H9 (cell line): ENCODE measurements around the gene OR5K1. TPM values are rescaled to one million over a fixed set of nuclear protein-coding genes. Genes with fewer than 3 reads are reported as not detected.

ENCODE experiments used
- DNase-seq: peaks from one replicate; pipeline ENCODE4 v3.0.0-alpha.2; 2017
- H2AFZ ChIP-seq: one replicate; pipeline ENCODE4 v1.6.1; 2013; ENCODE audit warnings: mild to moderate bottlenecking, low read length, control low read depth, moderate library complexity
- H2AK5ac ChIP-seq: 2 replicates; pipeline ENCODE4 v1.6.1; 2013; ENCODE audit warnings: low read length, control low read depth, mixed read lengths; ENCODE audit not compliant: insufficient read length
- H2BK120ac ChIP-seq: one replicate; pipeline ENCODE4 v1.6.1; 2013; ENCODE audit warnings: low read depth, mild to moderate bottlenecking, low read length, control low read depth, inconsistent platforms; ENCODE audit not compliant: poor library complexity, severe bottlenecking
- H2BK12ac ChIP-seq: 2 replicates; pipeline ENCODE4 v1.6.1; 2013; ENCODE audit warnings: low read length, control low read depth, mixed read lengths, low read depth; ENCODE audit not compliant: insufficient read length
- H2BK15ac ChIP-seq: 2 replicates; pipeline ENCODE4 v1.6.1; 2013; ENCODE audit warnings: low read depth, low read length, control low read depth
- H2BK20ac ChIP-seq: one replicate; pipeline ENCODE4 v1.6.1; 2013; ENCODE audit warnings: low read depth, mild to moderate bottlenecking, low read length, control low read depth, inconsistent platforms; ENCODE audit not compliant: poor library complexity, severe bottlenecking
- H2BK5ac ChIP-seq: 2 replicates; pipeline ENCODE4 v1.6.1; 2013; ENCODE audit warnings: low read length, control low read depth, mixed read lengths; ENCODE audit not compliant: insufficient read length
- H3K14ac ChIP-seq: 2 replicates; pipeline ENCODE4 v1.6.1; 2013; ENCODE audit warnings: low read length, control low read depth; ENCODE audit not compliant: insufficient read depth
- H3K18ac ChIP-seq: 2 replicates; pipeline ENCODE4 v1.6.1; 2013; ENCODE audit warnings: low read depth, mild to moderate bottlenecking, mixed read lengths, low read length, control low read depth; ENCODE audit not compliant: insufficient read length
- H3K23ac ChIP-seq: 2 replicates; pipeline ENCODE4 v1.6.1; 2013; ENCODE audit warnings: low read length, control low read depth, mixed read lengths, low read depth; ENCODE audit not compliant: insufficient read length
- H3K23me2 ChIP-seq: 2 replicates; pipeline ENCODE4 v1.6.1; 2013; ENCODE audit warnings: low read depth, mild to moderate bottlenecking, mixed read lengths, low read length, control low read depth; ENCODE audit not compliant: insufficient read length, poor library complexity, severe bottlenecking
- H3K27ac ChIP-seq: 2 replicates; pipeline ENCODE4 v1.5.1; 2013; ENCODE audit warnings: low read length, control low read depth, mixed read lengths, low read depth; ENCODE audit not compliant: insufficient read length
- H3K27me3 ChIP-seq: 2 replicates; pipeline ENCODE4 v1.6.1; 2013; ENCODE audit warnings: low read length, control low read depth, inconsistent platforms; ENCODE audit not compliant: insufficient read depth
- H3K4ac ChIP-seq: 2 replicates; pipeline ENCODE4 v1.6.1; 2013; ENCODE audit warnings: low read depth, mild to moderate bottlenecking, control low read depth, inconsistent platforms, low read length, moderate library complexity
- H3K4me1 ChIP-seq: 2 replicates; pipeline ENCODE4 v1.6.1; 2013; ENCODE audit warnings: low read length, control low read depth, inconsistent platforms; ENCODE audit not compliant: insufficient read depth
- H3K4me2 ChIP-seq: 2 replicates; pipeline ENCODE4 v1.6.1; 2013; ENCODE audit warnings: low read length, control low read depth, mixed read lengths; ENCODE audit not compliant: insufficient read length, insufficient read depth
- H3K56ac ChIP-seq: 2 replicates; pipeline ENCODE4 v1.6.1; 2013; ENCODE audit warnings: low read depth, mild to moderate bottlenecking, mixed read lengths, low read length, control low read depth; ENCODE audit not compliant: insufficient read length
- H3K79me1 ChIP-seq: 2 replicates; pipeline ENCODE4 v1.6.1; 2013; ENCODE audit warnings: low read depth, mild to moderate bottlenecking, moderate library complexity, low read length, control low read depth, inconsistent platforms; ENCODE audit not compliant: insufficient read depth, poor library complexity, severe bottlenecking
- H3K79me2 ChIP-seq: 2 replicates; pipeline ENCODE4 v1.6.1; 2013; ENCODE audit warnings: low read length, control low read depth, inconsistent platforms; ENCODE audit not compliant: insufficient read depth
- H3K9ac ChIP-seq: 2 replicates; pipeline ENCODE4 v1.6.1; 2013; ENCODE audit warnings: low read length, control low read depth, mixed read lengths; ENCODE audit not compliant: insufficient read length; ENCODE audit errors: extremely low read depth
- H3K9me3 ChIP-seq: one replicate; pipeline ENCODE4 v1.6.1; 2013; ENCODE audit warnings: low read depth, low read length, inconsistent platforms; ENCODE audit not compliant: control insufficient read depth
- H3T11ph ChIP-seq: one replicate; pipeline ENCODE4 v1.6.1; 2013; ENCODE audit warnings: mild to moderate bottlenecking, low read length, control low read depth, inconsistent platforms
- H4K20me1 ChIP-seq: one replicate; pipeline ENCODE4 v1.6.1; 2013; ENCODE audit not compliant: control insufficient read depth, insufficient read length, insufficient read depth
- H4K5ac ChIP-seq: 2 replicates; pipeline ENCODE4 v1.6.1; 2013; ENCODE audit warnings: low read depth, mild to moderate bottlenecking, mixed read lengths, low read length, control low read depth; ENCODE audit not compliant: insufficient read length
- H4K8ac ChIP-seq: replicated peaks from 2 replicates; pipeline ENCODE4 v1.6.1; 2013; ENCODE audit warnings: low read length, control low read depth, mixed read lengths, low read depth; ENCODE audit not compliant: insufficient read length
- H4K91ac ChIP-seq: 2 replicates; pipeline ENCODE4 v1.6.1; 2013; ENCODE audit warnings: low read depth, mild to moderate bottlenecking, moderate library complexity, mixed read lengths, low read length, control low read depth; ENCODE audit not compliant: insufficient read length
- H3K27ac Mint-ChIP-seq, 3 experiments: 2 replicates in 2 of 3; 3 replicates in 1 of 3; pipeline ENCODE4 v1.8.0; 2020 to 2021; ENCODE audit warnings: mixed read lengths in 3 of 3, mild to moderate bottlenecking in 1 of 3, moderate library complexity in 1 of 3
- H3K27me3 Mint-ChIP-seq: 2 replicates; pipeline ENCODE4 v1.8.0; 2021; ENCODE audit warnings: low read depth, mild to moderate bottlenecking, moderate library complexity, mixed read lengths
- H3K36me3 Mint-ChIP-seq, 3 experiments: 2 replicates in 2 of 3; 3 replicates in 1 of 3; pipeline ENCODE4 v1.8.0; 2020 to 2021; ENCODE audit warnings: low read depth in 3 of 3, mixed read lengths in 3 of 3; ENCODE audit not compliant: insufficient read depth in 1 of 3
- H3K4me1 Mint-ChIP-seq, 2 experiments: 2 replicates each; pipeline ENCODE4 v1.8.0; 2020; ENCODE audit warnings: mixed read lengths in 2 of 2
- H3K4me3 Mint-ChIP-seq, 2 experiments: 2 replicates in 1 of 2; 3 replicates in 1 of 2; pipeline ENCODE4 v1.8.0; 2020 to 2021; ENCODE audit warnings: mild to moderate bottlenecking in 2 of 2, mixed read lengths in 2 of 2, moderate library complexity in 1 of 2
- H3K9me3 Mint-ChIP-seq, 2 experiments: 2 replicates in 1 of 2; 3 replicates in 1 of 2; pipeline ENCODE4 v1.8.0; 2020; ENCODE audit warnings: mild to moderate bottlenecking in 2 of 2, mixed read lengths in 2 of 2, moderate library complexity in 1 of 2
- total RNA-seq: library from RNA; stranded (reverse); gene quantifications from 2 replicates; pipeline ENCODE4 v1.2.1, GENCODE V29; 2021
- TF ChIP-seq, protein P1 (sequence below): fragments of 200-600 bp; sonication (generic); conservative IDR thresholded peaks from 3 replicates; pipeline ENCODE4 v1.8.0; 2021; ENCODE audit warnings: antibody characterized with exemption, mild to moderate bottlenecking

Gene OR5K1
- total RNA-seq, 1 experiment from 2014 or later = not detected

GRCh38 chr3:98453827-98454226 lies 9.2 kb upstream of the OR5K1 start:
- Histone ChIP-seq H3K4me2 (no peak overlapping the region), H4K8ac (no peak overlapping the region), H2AK5ac (no peak overlapping the region), H3K27me3 (no peaks in the 10 kb centered on the region), H4K91ac (no peak overlapping the region), H3K14ac (no peak overlapping the region), H3K23ac (no peak overlapping the region), H2BK5ac (no peak overlapping the region), H2BK15ac (no peak overlapping the region), H3K27ac (no peak overlapping the region), H4K5ac (no peak overlapping the region), H3K4ac (no peak overlapping the region), H3T11ph (no peak overlapping the region), H3K79me1 (no peaks in the 10 kb centered on the region), H3K56ac (no peak overlapping the region), H4K20me1 (no peaks in the 10 kb centered on the region), H3K9me3 (no peaks in the 10 kb centered on the region), H3K4me1 (no peaks in the 10 kb centered on the region), H3K23me2 (no peaks in the 10 kb centered on the region), H3K79me2 (no peaks in the 10 kb centered on the region), H2BK12ac (no peak overlapping the region), H3K18ac (no peak overlapping the region), H2BK120ac (no peak overlapping the region), H2BK20ac (no peak overlapping the region), H3K9ac (no peak overlapping the region), H2AFZ (no peak overlapping the region)
- Mint-ChIP-seq H3K27ac (no peak overlapping the region), H3K36me3 (no peaks in the 10 kb centered on the region), H3K4me3 (no peak overlapping the region), H3K4me1 (no peaks in the 10 kb centered on the region), H3K9me3 (no peaks in the 10 kb centered on the region; a peak in 2 of 5 replicates), H3K27me3 (no peaks in the 10 kb centered on the region)
- no peak for DNase-seq
- TF ChIP-seq, protein P1, sequence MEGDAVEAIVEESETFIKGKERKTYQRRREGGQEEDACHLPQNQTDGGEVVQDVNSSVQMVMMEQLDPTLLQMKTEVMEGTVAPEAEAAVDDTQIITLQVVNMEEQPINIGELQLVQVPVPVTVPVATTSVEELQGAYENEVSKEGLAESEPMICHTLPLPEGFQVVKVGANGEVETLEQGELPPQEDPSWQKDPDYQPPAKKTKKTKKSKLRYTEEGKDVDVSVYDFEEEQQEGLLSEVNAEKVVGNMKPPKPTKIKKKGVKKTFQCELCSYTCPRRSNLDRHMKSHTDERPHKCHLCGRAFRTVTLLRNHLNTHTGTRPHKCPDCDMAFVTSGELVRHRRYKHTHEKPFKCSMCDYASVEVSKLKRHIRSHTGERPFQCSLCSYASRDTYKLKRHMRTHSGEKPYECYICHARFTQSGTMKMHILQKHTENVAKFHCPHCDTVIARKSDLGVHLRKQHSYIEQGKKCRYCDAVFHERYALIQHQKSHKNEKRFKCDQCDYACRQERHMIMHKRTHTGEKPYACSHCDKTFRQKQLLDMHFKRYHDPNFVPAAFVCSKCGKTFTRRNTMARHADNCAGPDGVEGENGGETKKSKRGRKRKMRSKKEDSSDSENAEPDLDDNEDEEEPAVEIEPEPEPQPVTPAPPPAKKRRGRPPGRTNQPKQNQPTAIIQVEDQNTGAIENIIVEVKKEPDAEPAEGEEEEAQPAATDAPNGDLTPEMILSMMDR = no peak
